C4-2B (cell line): Measurements from ENCODE around the gene TRIM23.

Source experiments
- ZFX ChIP-seq: fragments of 450-650 bp; IDR thresholded peaks from 2 replicates; pipeline ENCODE4 v1.6.1; 2017
- TF ChIP-seq, protein P1 (sequence below): fragments of 450-650 bp; conservative IDR thresholded peaks from 2 replicates; pipeline ENCODE4 v1.5.1; 2017; ENCODE audit warnings: mild to moderate bottlenecking

- TF ChIP-seq, protein P1, sequence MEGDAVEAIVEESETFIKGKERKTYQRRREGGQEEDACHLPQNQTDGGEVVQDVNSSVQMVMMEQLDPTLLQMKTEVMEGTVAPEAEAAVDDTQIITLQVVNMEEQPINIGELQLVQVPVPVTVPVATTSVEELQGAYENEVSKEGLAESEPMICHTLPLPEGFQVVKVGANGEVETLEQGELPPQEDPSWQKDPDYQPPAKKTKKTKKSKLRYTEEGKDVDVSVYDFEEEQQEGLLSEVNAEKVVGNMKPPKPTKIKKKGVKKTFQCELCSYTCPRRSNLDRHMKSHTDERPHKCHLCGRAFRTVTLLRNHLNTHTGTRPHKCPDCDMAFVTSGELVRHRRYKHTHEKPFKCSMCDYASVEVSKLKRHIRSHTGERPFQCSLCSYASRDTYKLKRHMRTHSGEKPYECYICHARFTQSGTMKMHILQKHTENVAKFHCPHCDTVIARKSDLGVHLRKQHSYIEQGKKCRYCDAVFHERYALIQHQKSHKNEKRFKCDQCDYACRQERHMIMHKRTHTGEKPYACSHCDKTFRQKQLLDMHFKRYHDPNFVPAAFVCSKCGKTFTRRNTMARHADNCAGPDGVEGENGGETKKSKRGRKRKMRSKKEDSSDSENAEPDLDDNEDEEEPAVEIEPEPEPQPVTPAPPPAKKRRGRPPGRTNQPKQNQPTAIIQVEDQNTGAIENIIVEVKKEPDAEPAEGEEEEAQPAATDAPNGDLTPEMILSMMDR = no peak
- no peak for TF ChIP-seq ZFX
These were observed 79.7 kb downstream of the TRIM23 start for GRCh38 chr5:65544473-65544872.
